HG03097 (cell line): ENCODE data around the gene SHISA6.

Source experiments
- ATAC-seq: cut with Tn5 transposase; IDR thresholded peaks from one replicate; pipeline ENCODE4 v1.9.1; 2021; ENCODE audit not compliant: unreplicated experiment, low FRiP score

SHISA6 gene

GRCh38 chr17:11511696-11512095 is 270.7 kb downstream of the SHISA6 start:
- ATAC-seq, result no peak

GRCh38 chr17:11514565-11514964 is 273.6 kb downstream of the SHISA6 start:
- ATAC-seq, result no peak

- no peak for ATAC-seq
These were observed 274.1 kb downstream of the SHISA6 start for GRCh38 chr17:11514981-11515680.

GRCh38 chr17:11515901-11516300 is 274.9 kb downstream of the SHISA6 start:
- ATAC-seq, result no peak

- ATAC-seq, result no peak
These were observed 294.2 kb downstream of the SHISA6 start for GRCh38 chr17:11535231-11535630.

GRCh38 chr17:11538366-11538765 is 297.4 kb downstream of the SHISA6 start:
- ATAC-seq, result no peak

- ATAC-seq, result no peak
These were observed 298.6 kb downstream of the SHISA6 start for GRCh38 chr17:11539637-11540036.

GRCh38 chr17:11545002-11545401 is 304.0 kb downstream of the SHISA6 start:
- no peak for ATAC-seq

- no peak for ATAC-seq
These were observed 304.7 kb downstream of the SHISA6 start for GRCh38 chr17:11545696-11546095.

- no peak for ATAC-seq
These were observed 306.8 kb downstream of the SHISA6 start for GRCh38 chr17:11547853-11548252.

GRCh38 chr17:11548398-11548797 is 307.4 kb downstream of the SHISA6 start:
- ATAC-seq, result no peak

GRCh38 chr17:11550431-11550830 is 309.4 kb downstream of the SHISA6 start:
- ATAC-seq, result no peak

- ATAC-seq, result no peak
These were observed 310.4 kb downstream of the SHISA6 start for GRCh38 chr17:11551442-11551841.

GRCh38 chr17:11553135-11553534 is 312.1 kb downstream of the SHISA6 start:
- no peak for ATAC-seq

- ATAC-seq, result no peak
These were observed 313.0 kb downstream of the SHISA6 start for GRCh38 chr17:11554042-11554441.

- no peak for ATAC-seq
These were observed 313.5 kb downstream of the SHISA6 start for GRCh38 chr17:11554542-11554941.

- no peak for ATAC-seq
These were observed 314.5 kb downstream of the SHISA6 start for GRCh38 chr17:11555530-11555929.

GRCh38 chr17:11557727-11558452 is 316.9 kb downstream of the SHISA6 start:
- ATAC-seq, result no peak

GRCh38 chr17:11558681-11559234 is 317.7 kb downstream of the SHISA6 start:
- no peak for ATAC-seq

GRCh38 chr17:11559601-11560000 is 318.6 kb downstream of the SHISA6 start:
- ATAC-seq, result no peak

GRCh38 chr17:11561281-11561680 is 320.3 kb downstream of the SHISA6 start:
- no peak for ATAC-seq

GRCh38 chr17:11561702-11562101 is 320.7 kb downstream of the SHISA6 start:
- ATAC-seq, result no peak
